ENCODE data around the gene CES3.
"Not testable (repeated sequence)": the region's sequence is repeated elsewhere in the genome, so short reads cannot be mapped to it uniquely, and the experiment has no call there.

DNA sequence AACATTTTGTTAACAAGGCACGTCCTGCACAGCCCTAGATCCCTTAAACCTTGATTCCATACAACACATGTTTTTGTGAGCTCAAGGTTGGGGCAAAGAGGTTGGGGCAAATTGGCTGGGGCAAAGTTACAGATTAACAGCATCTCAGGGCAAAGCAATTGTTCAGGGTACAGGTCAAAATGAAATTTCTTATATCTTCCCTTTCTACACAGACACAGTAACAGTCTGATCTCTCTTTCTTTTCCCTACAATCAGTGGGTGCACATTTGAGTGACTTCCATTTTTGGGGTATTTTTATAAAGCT is 5.0 kb upstream of the CES3 start:
- not testable (repeated sequence) for TF ChIP-seq CTCF (optimal IDR thresholded peaks at IDR 0.05 in 1 of 3, IDR thresholded peaks at IDR 0.05 in 1 of 3, conservative IDR thresholded peaks at IDR 0.05 in 1 of 3; ENCODE audit: extremely low read depth in 1 of 3, insufficient read depth in 2 of 3, low read length in 3 of 3); EZH2 (IDR thresholded peaks at IDR 0.05; ENCODE audit: low read length)

Measured in keratinocyte (primary cell).